ENCODE results near the gene CEP89. TPM values are rescaled to one million over a fixed set of nuclear protein-coding genes. Genes with fewer than 3 reads are reported as not detected.

Gene CEP89
- total and polyA plus RNA-seq, 2 of the 4 experiments (the other 2 are of a cell fraction): 7.2 to 17.4 TPM

GRCh38 chr19:32895384-32895783 is 76.4 kb downstream of the CEP89 start:
- no peak overlapping the region for H2BK5ac ChIP-seq (ENCODE audit: low read depth, low read length, poor library complexity, severe bottlenecking)
- intact Hi-C loops (cut with micrococcal nuclease) (no loop called here), dilution Hi-C loops (cut with HindIII; ENCODE audit: low sequenced_read_pairs, unreplicated experiment) (no loop called here), in situ Hi-C loops (cut with MboI; ENCODE audit: low sequenced_read_pairs) (no loop called here)
- H2AK5ac ChIP-seq (ENCODE audit: low read depth, low read length): no peak overlapping the region
- H2BK20ac ChIP-seq (ENCODE audit: low read depth, low read length): no peak overlapping the region
- H2BK120ac ChIP-seq (ENCODE audit: low read depth, low read length): no peak overlapping the region
- no peak overlapping the region for H2AK9ac ChIP-seq (replicated peaks; ENCODE audit: low read depth, low read length, poor library complexity)
- DNase-seq: no peak
- H3K9me3 ChIP-seq (ENCODE audit: control insufficient read depth, insufficient read depth, low read length): peaks cover 3% of the 10 kb centered on the region
- WGBS, 2 experiments (ENCODE audit: extremely low coverage in 2 of 2, insufficient read length in 1 of 2): no CpG with 5 or more reads among the region's 3 CpGs
- peaks cover 0 to 6% of the 10 kb centered on the region in 2 experiments; a peak in 1 of 4 replicates for H3K79me1 ChIP-seq (ENCODE audit: low read depth in 1 of 2, low read length in 2 of 2)
- H4K20me1 ChIP-seq (ENCODE audit: insufficient read depth, low read length): no peaks in the 10 kb centered on the region
- CTCF ChIA-PET: interaction anchor here (1.0 kb wide), 1 partner anchor 72 kb away, joined by 3 read pairs; no protein-coding TSS in a partner anchor
- H3K4me1 ChIP-seq (ENCODE audit: control insufficient read depth, insufficient read depth, low read length): no peaks in the 10 kb centered on the region
- TF ChIP-seq MXI1 (IDR thresholded peaks at IDR 0.05; ENCODE audit: borderline replicate concordance, low read depth, low read length) (no peak), CEBPB (IDR thresholded peaks at IDR 0.05; ENCODE audit: low read depth, low read length) (no peak), POLR2A (IDR thresholded peaks at IDR 0.05; ENCODE audit: low read depth, low read length) (no peak), BHLHE40 (IDR thresholded peaks at IDR 0.05; ENCODE audit: low read depth, low read length) (no peak)
- H4K5ac ChIP-seq (ENCODE audit: low read depth, low read length): no peak overlapping the region
- H2BK15ac ChIP-seq (ENCODE audit: low read depth, low read length): no peak overlapping the region
- POLR2A ChIA-PET (ENCODE audit: unreplicated experiment): no interaction called here
- H3K56ac ChIP-seq (ENCODE audit: extremely low read depth, insufficient read depth, low read length): no peak overlapping the region
- H3K4me2 ChIP-seq (ENCODE audit: low read depth, low read length): no peak overlapping the region
- H4K91ac ChIP-seq (ENCODE audit: insufficient read depth, low read depth, low read length): no peak overlapping the region
- H3K9ac ChIP-seq (ENCODE audit: low read depth, low read length): no peak overlapping the region
- H3K4me3 ChIP-seq (ENCODE audit: insufficient read depth, low read depth, low read length): no peak overlapping the region
- no peak for ATAC-seq (ENCODE audit: low read depth)
- no peak overlapping the region for H3K23ac ChIP-seq (ENCODE audit: low read depth, low read length)
- no peak overlapping the region for H2AFZ ChIP-seq (replicated peaks; ENCODE audit: low read length, poor library complexity)
- H3K27me3 ChIP-seq (ENCODE audit: control insufficient read depth, insufficient read depth, low read length): no peaks in the 10 kb centered on the region
- BruUV-seq (replicated peaks): no TSS peak
- no peak overlapping the region for H3K4ac ChIP-seq (ENCODE audit: low read depth, low read length)
- H3K14ac ChIP-seq (replicated peaks; ENCODE audit: low read depth, low read length): no peak overlapping the region
- H3K9me1 ChIP-seq (ENCODE audit: insufficient read depth, low read length): no peaks in the 10 kb centered on the region
- no peak overlapping the region for H3K27ac ChIP-seq (ENCODE audit: insufficient read depth, low read length)
- H3K36me3 ChIP-seq (ENCODE audit: control insufficient read depth, insufficient read depth, low read length): peaks cover 6% of the 10 kb centered on the region
- no peak overlapping the region for H4K8ac ChIP-seq (ENCODE audit: low read depth in 2 of 2, low read length in 2 of 2)
- no peak overlapping the region for H3K18ac ChIP-seq (ENCODE audit: low read depth, low read length)

All from IMR-90 (cell line).